MCF 10A (cell line): ENCODE data around the gene OR2V2. TPM values are rescaled to one million over a fixed set of nuclear protein-coding genes. Genes with fewer than 3 reads are reported as not detected.

ENCODE experiments used
- BruUV-seq: library from RNA; stranded (reverse); fragments of 400-500 nt; replicated peaks from 2 replicates; lab custom pipeline; 2021; lab: Mats Ljungman, UMichigan
- CTCF ChIA-PET: fragments of 300-600 bp; sonication (Branson Sonifier 250); formaldehyde crosslinking; extraction: SDS; loops from one replicate; lab custom pipeline; 2021; ENCODE audit warnings: antibody characterized with exemption, inconsistent platforms; lab: Yijun Ruan, JAX
- POLR2A ChIA-PET: fragments of 300-600, 350-650 bp; sonication (Branson Sonifier 250); formaldehyde crosslinking; extraction: SDS; loops from one replicate; lab custom pipeline; 2020; ENCODE audit warnings: antibody characterized with exemption, inconsistent platforms; lab: Yijun Ruan, JAX
- DNase-seq: peaks from one replicate; pipeline ENCODE4 v3.0.0-alpha.2; 2018; ENCODE audit not compliant: unreplicated experiment
- H3K27ac Mint-ChIP-seq: one replicate; pipeline ENCODE4 v1.8.0; 2022; ENCODE audit warnings: mild to moderate bottlenecking, low read depth, mixed read lengths; ENCODE audit not compliant: unreplicated experiment
- H3K27me3 Mint-ChIP-seq: one replicate; pipeline ENCODE4 v1.8.0; 2022; ENCODE audit warnings: mixed read lengths; ENCODE audit not compliant: insufficient read depth, unreplicated experiment
- H3K36me3 Mint-ChIP-seq: one replicate; pipeline ENCODE4 v1.8.0; 2022; ENCODE audit warnings: mild to moderate bottlenecking, moderate library complexity, mixed read lengths; ENCODE audit not compliant: insufficient read depth, unreplicated experiment
- H3K4me1 Mint-ChIP-seq: one replicate; pipeline ENCODE4 v1.8.0; 2022; ENCODE audit warnings: mixed read lengths; ENCODE audit not compliant: insufficient read depth, unreplicated experiment
- H3K4me3 Mint-ChIP-seq: one replicate; pipeline ENCODE4 v1.8.0; 2022; ENCODE audit warnings: mild to moderate bottlenecking, moderate library complexity, mixed read lengths; ENCODE audit not compliant: unreplicated experiment
- H3K9me3 Mint-ChIP-seq: one replicate; pipeline ENCODE4 v1.8.0; 2022; ENCODE audit warnings: mixed read lengths; ENCODE audit not compliant: unreplicated experiment
- CTCF ChIP-seq: fragments of 200-600 bp; IDR thresholded peaks from one replicate; pipeline ENCODE4 v1.8.0; 2022; ENCODE audit warnings: antibody characterized with exemption, mild to moderate bottlenecking; ENCODE audit not compliant: unreplicated experiment
- intact Hi-C: fragments of 100-400 bp; cut with micrococcal nuclease; formaldehyde crosslinking; loops from 2 replicates; pipeline ENCODE4 v1.14.1; 2022
- total RNA-seq: library from RNA; stranded (reverse); gene quantifications from 2 replicates; pipeline ENCODE4 v1.2.3, GENCODE V29; 2022

The OR2V2 gene
- total RNA-seq, 1 experiment from 2014 or later, result not detected

- CTCF ChIA-PET, result interaction anchor here (0.6 to 7.4 kb wide), 6 partner anchors 9 to 324 kb away, joined by 3 to 67 read pairs (median 3); partner anchors contain the start of gene TRIM7
- peaks cover 14% of the 10 kb centered on the region for H3K4me1 Mint-ChIP-seq
- H3K27ac Mint-ChIP-seq, result peak overlapping the region; percentile 88
- H3K27me3 Mint-ChIP-seq, result no peaks in the 10 kb centered on the region
- TF ChIP-seq CTCF, result no peak
- peaks cover 34% of the 10 kb centered on the region for H3K36me3 Mint-ChIP-seq
- H3K9me3 Mint-ChIP-seq, result no peaks in the 10 kb centered on the region
- intact Hi-C loops, result no loop called here
- peak; percentile 20 for DNase-seq
- TSS peak; percentile 23 for BruUV-seq
- POLR2A ChIA-PET, result interaction anchor here (0.8 to 8.8 kb wide), 17 partner anchors 12 to 1322 kb away, joined by 3 to 432 read pairs (median 7); partner anchors contain the start of genes MGAT1, RACK1, TRIM41 and TRIM52
- peak overlapping the region; percentile 96 for H3K4me3 Mint-ChIP-seq
Measured at GRCh38 chr5:181192337-181193046, 45.1 kb downstream of the OR2V2 start.

- CTCF ChIA-PET, result interaction anchor here (1.3 to 7.4 kb wide), 2 partner anchors 10 to 11 kb away, joined by 3 to 67 read pairs; partner anchors contain the start of gene TRIM7
Measured at GRCh38 chr5:181193656-181194055, 46.3 kb downstream of the OR2V2 start.

GRCh38 chr5:181194489-181195248, 47.3 kb downstream of the OR2V2 start:
- CTCF ChIA-PET, result interaction anchor here (7.4 kb wide), 1 partner anchor 9 kb away, joined by 67 read pairs; the partner anchor contains the start of gene TRIM7
- Mint-ChIP-seq H3K27ac (peak overlapping the region; percentile 9), H3K4me3 (no peak overlapping the region), H3K9me3 (no peaks in the 10 kb centered on the region), H3K27me3 (no peaks in the 10 kb centered on the region), H3K36me3 (peaks cover 12% of the 10 kb centered on the region), H3K4me1 (peaks cover 26% of the 10 kb centered on the region)
- POLR2A ChIA-PET, result interaction anchor here (0.6 to 8.8 kb wide), 4 partner anchors 9 to 50 kb away, joined by 3 to 432 read pairs (median 85); partner anchors contain the start of genes RACK1 and TRIM7
- DNase-seq, result no peak
- intact Hi-C loops, result no loop called here
- no peak for TF ChIP-seq CTCF
- BruUV-seq, result no TSS peak

More at GRCh38 chr5:181193656-181194055, 46.3 kb downstream of the OR2V2 start:
- POLR2A ChIA-PET, result interaction anchor here (0.8 to 8.8 kb wide), 6 partner anchors 10 to 363 kb away, joined by 3 to 432 read pairs (median 18); partner anchors contain the start of genes RACK1, TRIM52 and TRIM7
- Mint-ChIP-seq H3K27me3 (no peaks in the 10 kb centered on the region), H3K4me1 (peaks cover 19% of the 10 kb centered on the region), H3K4me3 (peak overlapping the region; percentile 32), H3K27ac (peak overlapping the region; percentile 9), H3K36me3 (peaks cover 22% of the 10 kb centered on the region), H3K9me3 (no peaks in the 10 kb centered on the region)
- TF ChIP-seq CTCF, result no peak
- no TSS peak for BruUV-seq
- intact Hi-C loops, result no loop called here
- no peak for DNase-seq

- intact Hi-C loops, result no loop called here
- Mint-ChIP-seq H3K36me3 (peaks cover 16% of the 10 kb centered on the region), H3K9me3 (no peaks in the 10 kb centered on the region), H3K4me1 (peaks cover 26% of the 10 kb centered on the region), H3K27me3 (no peaks in the 10 kb centered on the region), H3K27ac (no peak overlapping the region), H3K4me3 (no peak overlapping the region)
- no TSS peak for BruUV-seq
- TF ChIP-seq CTCF, result no peak
- POLR2A ChIA-PET, result no interaction called here
- CTCF ChIA-PET, result no interaction called here
- DNase-seq, result no peak
Measured at GRCh38 chr5:181195249-181195761, 47.9 kb downstream of the OR2V2 start.
